Hypothalamus (tissue), 51 donors: ENCODE results near the gene LEFTY1.
"Not testable (repeated sequence)": the region's sequence is repeated elsewhere in the genome, so short reads cannot be mapped to it uniquely, and the experiment has no call there.

Experiments used
- DNase-seq, 51 donors: peaks; one replicate each; lab custom pipeline; 2025; lab: John Stamatoyannopoulos, UW

LEFTY1 gene

DNA sequence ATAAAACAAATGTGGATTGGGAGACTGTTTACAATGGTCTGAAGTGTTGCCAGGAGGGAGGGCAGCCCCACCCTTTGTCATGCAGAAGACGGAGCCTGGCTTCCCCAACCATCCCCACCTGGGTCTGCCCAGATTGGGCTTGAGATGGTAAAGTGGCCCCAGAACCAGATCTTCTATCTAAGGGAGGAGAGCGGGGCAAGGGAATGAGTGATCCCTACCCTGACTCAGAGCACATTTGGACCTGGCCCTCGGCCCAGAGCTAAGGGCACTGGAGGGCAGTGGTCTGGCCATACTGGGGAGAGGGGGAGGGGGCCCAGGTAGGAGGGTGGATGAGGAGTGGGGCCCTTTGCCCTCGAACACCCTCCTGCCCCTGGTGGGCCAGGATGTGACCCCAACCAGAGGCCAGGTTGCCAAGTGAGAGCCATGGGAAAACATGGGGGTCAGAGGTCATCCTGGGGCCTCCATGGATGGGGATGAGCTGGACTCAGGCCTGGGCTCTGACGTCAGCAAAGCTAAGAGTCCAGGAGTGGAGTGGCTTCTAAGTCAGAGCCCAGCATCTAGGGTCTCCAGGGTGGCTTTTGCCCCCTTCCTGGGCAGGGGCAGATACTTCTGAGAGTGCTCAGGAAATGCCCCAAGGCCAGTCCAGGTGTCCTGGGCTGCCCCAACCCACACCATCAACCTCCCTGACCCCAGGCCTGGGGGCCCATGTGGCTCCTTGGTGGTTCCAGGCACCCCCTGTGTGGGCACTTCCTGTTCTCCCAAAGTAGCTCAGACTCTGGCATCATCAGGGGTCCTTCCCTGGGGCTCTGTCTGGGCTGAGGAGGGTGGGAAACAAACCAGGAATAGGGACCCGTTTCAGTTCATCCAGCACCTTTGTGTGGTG, 1.6 kb upstream of the LEFTY1 start:
- DNase-seq = no peak

- no peak for DNase-seq
These were observed 797 bp upstream of the LEFTY1 start for GRCh38 chr1:225889743-225890142.

DNA sequence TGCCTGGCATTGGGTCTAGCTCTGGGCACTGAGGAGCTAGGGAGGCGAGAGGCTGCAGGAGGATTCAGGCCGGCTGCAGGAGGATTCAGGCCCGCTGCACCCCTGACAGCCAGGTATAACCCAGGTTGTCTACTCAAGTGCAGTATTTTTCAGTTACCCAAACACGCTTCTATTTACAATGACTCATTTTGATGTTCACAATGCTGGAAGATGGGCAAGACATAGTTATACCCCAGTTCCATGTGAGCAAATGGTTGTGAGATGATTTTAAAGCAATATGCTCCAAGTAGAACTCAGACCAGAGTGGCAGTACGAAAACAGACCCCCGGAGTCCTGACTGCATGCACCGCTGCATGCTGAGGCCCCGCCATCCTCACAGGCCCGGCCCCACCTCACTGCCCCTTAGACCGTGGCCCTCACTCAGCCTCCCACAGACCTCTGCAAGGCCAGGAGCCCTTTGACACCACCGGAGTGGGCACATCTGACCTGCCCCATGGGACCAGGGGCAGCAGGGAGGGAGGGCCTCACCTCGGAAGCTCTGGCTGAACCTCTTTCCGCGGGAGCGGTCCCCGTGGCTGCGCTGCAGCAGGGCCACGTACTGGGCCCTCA, 553 bp downstream of the LEFTY1 start:
- no peak for DNase-seq

DNA sequence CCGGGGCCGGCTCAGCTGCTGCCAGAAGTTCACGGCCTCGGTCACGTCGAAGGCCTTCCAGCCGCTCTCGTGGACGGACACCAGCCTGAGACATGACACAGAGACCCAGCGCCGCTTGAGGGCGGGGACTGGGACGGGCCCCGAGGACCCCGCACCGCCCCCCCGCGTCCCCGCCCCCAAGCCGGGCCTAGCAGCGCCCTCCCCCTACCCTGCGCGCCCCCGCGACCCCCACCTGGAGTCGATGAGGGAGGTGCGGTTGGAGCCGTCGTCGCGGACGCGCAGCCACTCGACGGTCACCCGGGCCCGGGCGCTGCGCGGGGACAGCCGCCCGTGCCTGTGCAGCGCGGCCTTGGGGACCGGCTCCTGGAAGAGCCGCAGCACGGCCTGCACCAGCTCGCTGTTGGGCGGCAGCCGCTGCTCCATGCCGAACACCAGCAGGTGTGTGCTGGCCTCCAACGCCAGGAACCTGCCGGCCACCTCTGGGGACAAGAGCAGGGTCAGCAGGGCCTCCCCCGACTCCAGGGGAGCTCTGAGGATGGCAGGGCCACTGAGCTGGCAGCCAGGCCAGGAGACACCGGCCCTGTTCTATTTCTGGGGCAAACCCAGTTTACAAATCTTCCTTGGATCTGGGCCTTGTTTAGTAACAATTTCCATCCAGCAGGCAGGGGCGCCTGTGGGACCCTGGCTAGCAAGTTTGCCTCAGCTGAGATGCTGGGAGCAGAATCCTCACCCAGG, 1.2 kb downstream of the LEFTY1 start:
- DNase-seq = not testable (repeated sequence)

DNA sequence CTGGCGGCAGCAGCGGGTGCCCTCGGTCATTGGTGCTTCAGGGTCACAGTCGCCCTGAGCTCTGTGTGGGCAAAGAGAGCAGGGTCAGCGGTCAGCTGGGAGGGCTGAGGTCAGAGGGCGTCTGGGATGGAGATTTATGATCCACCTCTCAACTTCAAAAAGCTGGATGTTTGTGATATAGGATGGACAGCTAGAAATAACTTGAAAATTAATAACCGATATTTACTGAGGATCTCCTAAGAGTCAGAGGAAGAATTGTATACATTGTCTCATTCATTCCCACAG, 2.0 kb downstream of the LEFTY1 start:
- DNase-seq = no peak

DNA sequence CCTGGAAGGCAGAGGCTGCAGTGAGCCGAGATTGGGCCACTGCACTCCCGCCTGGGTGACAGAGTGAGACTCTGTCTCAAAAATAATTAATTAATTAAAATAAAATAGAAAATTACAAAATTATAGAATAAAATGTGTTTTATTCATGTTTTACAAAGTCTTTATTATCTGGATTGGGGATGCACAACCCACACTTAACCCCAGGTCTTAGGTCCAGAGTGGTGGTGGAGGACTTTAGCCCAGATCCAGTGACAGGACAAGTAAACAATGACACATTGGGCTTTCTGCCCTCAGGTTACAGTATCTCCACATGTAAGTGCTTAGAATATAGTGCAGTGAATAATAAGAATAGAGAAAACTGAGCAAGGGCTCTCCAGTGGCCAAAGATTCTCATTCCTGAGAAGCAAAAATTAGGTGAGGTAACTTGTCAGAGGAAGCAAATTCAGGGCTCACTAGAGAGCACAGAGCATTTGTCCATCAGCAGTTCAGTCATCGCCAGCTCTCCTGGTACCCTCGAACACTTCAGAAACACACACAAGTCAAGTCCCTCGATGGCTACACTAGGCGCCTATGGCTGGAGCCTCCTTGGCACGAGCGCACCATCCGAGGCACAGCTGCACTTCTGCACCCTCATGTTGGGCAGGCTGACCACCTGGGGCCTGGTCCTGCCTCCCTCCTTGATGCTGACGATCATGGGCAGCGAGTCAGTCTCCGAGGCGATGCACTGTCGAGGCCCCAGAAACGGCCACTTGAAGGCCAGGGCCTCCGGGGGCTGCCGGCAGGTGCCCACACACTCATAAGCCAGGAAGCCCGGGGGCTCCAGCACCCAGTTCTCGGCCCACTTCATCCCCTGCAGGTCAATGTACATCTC, 2.6 kb downstream of the LEFTY1 start:
- DNase-seq = no peak

- DNase-seq = no peak
These were observed 3.6 kb downstream of the LEFTY1 start for GRCh38 chr1:225885336-225885735.

GRCh38 chr1:225883616-225884265, 5.2 kb downstream of the LEFTY1 start:
- DNase-seq = no peak

DNA sequence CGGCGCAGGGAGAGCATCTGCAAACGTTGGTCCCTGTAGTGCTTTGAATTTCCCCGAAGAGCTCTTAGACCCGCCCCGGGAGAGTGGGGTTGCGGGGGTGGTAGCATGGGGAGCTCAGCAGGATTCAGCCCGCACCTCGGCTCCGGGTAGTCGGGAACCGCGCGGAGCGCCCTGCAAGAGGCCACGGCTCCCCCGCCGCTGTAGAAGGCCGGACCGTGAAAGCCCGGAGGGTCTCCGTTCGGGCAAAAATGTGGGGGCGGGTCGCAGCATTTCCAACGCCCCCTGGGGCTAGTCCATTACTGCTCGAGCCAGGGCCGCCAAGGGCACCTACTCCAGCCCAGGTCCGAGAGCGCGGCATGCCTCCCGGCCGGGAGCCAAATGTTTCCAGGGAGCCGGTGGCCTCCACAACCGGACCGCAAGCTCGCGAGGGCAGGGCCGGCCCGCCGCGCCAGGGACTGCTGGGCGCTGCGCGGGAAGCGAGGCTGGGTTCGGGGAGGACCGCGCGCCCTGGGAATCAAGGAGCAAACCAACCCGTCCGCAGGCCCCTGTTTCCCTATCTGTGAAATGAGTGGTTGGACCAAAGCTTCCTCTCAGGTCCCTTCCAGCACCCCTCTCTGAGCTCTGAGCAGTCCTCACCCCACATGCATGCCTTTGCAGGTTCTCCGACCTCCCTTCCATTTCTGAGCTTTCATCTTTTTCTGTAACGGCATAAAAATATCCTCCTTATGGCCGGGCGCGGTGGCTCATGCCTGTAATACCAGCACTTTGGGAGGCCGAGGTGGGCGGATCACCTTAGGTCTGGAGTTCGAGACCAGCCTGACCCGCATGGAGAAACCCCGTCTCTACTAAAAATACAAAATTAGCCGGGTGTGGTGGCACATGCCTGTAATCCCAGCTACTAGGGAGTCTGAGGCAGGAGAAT, 6.0 kb downstream of the LEFTY1 start:
- DNase-seq = peak in 36 of 51 donors; percentile 33 to 75 (median 54)

- DNase-seq = peak in 50 of 51 donors; percentile 36 to 91 (median 76)
These were observed 6.8 kb downstream of the LEFTY1 start, which contains the start of gene TMEM63A for GRCh38 chr1:225881959-225882693. TSS of gene TMEM63A (minus strand) at chr1:225882380. CDS start at chr1:225877580, 4,800 bp downstream.

GRCh38 chr1:225881081-225881958, 7.6 kb downstream of the LEFTY1 start:
- DNase-seq = peak in 11 of 51 donors; percentile 9 to 44 (median 33)

- DNase-seq = peak in 2 of 51 donors; percentile 52 to 78
These were observed 8.3 kb downstream of the LEFTY1 start for GRCh38 chr1:225880636-225881035.

DNA sequence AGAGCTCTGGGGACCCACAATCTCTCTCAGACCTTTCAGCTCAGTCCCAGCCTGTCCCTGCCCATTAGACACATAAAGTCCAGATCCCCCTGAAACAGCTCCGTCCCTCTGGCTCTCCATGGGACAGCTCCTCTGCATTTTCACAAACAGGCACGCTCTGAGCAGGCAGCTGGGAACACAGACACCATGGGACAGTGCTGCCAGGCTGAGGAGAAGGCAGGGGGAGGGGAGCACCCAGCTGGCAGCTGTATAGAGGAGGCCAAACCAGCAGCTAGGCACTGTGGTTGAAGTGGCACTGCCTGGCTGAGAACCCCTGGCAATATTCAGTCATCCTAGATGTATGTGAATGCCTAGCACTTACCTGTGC, 8.7 kb downstream of the LEFTY1 start:
- peak in 45 of 51 donors; percentile 11 to 86 (median 59) for DNase-seq

GRCh38 chr1:225879521-225880221, 9.3 kb downstream of the LEFTY1 start:
- DNase-seq = peak in 20 of 51 donors; percentile 27 to 86 (median 45)

DNA sequence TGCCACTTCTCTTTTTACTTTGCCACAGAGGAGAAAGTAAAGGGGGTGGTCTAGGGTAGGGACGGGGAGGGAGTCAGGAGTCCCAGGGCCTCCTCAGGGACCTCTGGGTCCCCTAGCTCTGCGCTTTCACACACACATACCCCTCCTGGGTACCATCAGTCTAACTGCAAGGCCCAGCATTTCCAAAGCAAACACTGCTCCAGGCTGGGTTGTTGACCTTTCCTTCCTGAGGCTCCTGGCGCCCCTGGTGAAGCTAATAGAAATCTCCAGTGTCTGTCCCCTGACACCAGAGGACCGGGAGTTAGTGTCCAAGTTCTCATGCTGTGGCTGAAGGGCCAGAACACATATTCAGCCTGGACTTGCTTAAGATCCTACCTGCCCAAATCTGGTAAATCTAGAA, 10.7 kb downstream of the LEFTY1 start:
- DNase-seq = peak in 1 of 51 donors; percentile 23

GRCh38 chr1:225877580-225877979, 11.4 kb downstream of the LEFTY1 start:
- peak in 48 of 51 donors; percentile 19 to 93 (median 76) for DNase-seq
